H4 (cell line): ENCODE results near the gene KLHDC4. TPM values are rescaled to one million over a fixed set of nuclear protein-coding genes. Genes with fewer than 3 reads are reported as not detected.
"Not testable (repeated sequence)": the region's sequence is repeated elsewhere in the genome, so short reads cannot be mapped to it uniquely, and the experiment has no call there.

Experiments used
- DNase-seq: peaks from one replicate; pipeline ENCODE4 v3.0.0-alpha.2; 2015; ENCODE audit warnings: low spot score
- total RNA-seq: library from RNA; depleted of rRNA; stranded (reverse); fragments of >200 nt; shearing (Covaris generic); gene quantifications from 2 replicates; pipeline ENCODE4 v1.2.3, GENCODE V29; 2014

KLHDC4 gene
- total RNA-seq, 1 experiment from 2014 or later = 18.4 TPM

GRCh38 chr16:87788730-87789436 lies 23.1 kb upstream of the KLHDC4 start:
- DNase-seq = not testable (repeated sequence)

GRCh38 chr16:87787451-87788091 lies 21.8 kb upstream of the KLHDC4 start:
- DNase-seq = not testable (repeated sequence)

GRCh38 chr16:87784812-87785211 lies 19.0 kb upstream of the KLHDC4 start:
- DNase-seq = no peak

- DNase-seq = no peak
Observed at GRCh38 chr16:87782033-87782432, 16.2 kb upstream of the KLHDC4 start.

GRCh38 chr16:87780385-87780989 lies 14.7 kb upstream of the KLHDC4 start:
- peak; percentile 80 for DNase-seq

GRCh38 chr16:87778830-87779579 lies 13.2 kb upstream of the KLHDC4 start:
- DNase-seq = peak; percentile 99

- no peak for DNase-seq
Observed at GRCh38 chr16:87778476-87778829, 12.7 kb upstream of the KLHDC4 start.

GRCh38 chr16:87773836-87774235 lies 8.1 kb upstream of the KLHDC4 start:
- not testable (repeated sequence) for DNase-seq

- DNase-seq = not testable (repeated sequence)
Observed at GRCh38 chr16:87767456-87767855, 1.7 kb upstream of the KLHDC4 start.

GRCh38 chr16:87766485-87766797 lies 655 bp upstream of the KLHDC4 start:
- no peak for DNase-seq

GRCh38 chr16:87765473-87765775 lies 362 bp downstream of the KLHDC4 start:
- DNase-seq = no peak

GRCh38 chr16:87764600-87765472 lies 950 bp downstream of the KLHDC4 start:
- no peak for DNase-seq

GRCh38 chr16:87762620-87763019 lies 3.2 kb downstream of the KLHDC4 start:
- DNase-seq = no peak

GRCh38 chr16:87762071-87762571 lies 3.7 kb downstream of the KLHDC4 start:
- no peak for DNase-seq

- DNase-seq = no peak
Observed at GRCh38 chr16:87761060-87761459, 4.7 kb downstream of the KLHDC4 start.

- no peak for DNase-seq
Observed at GRCh38 chr16:87757841-87758426, 7.9 kb downstream of the KLHDC4 start.

- DNase-seq = no peak
Observed at GRCh38 chr16:87754535-87754934, 11.3 kb downstream of the KLHDC4 start.

- no peak for DNase-seq
Observed at GRCh38 chr16:87747626-87748414, 18.0 kb downstream of the KLHDC4 start.

- DNase-seq = no peak
Observed at GRCh38 chr16:87746178-87746577, 19.6 kb downstream of the KLHDC4 start.

GRCh38 chr16:87744750-87745514 lies 20.9 kb downstream of the KLHDC4 start:
- no peak for DNase-seq
